Chondrocyte (in vitro differentiated cells): Measurements from ENCODE around the gene RALGAPA1. TPM values are rescaled to one million over a fixed set of nuclear protein-coding genes. Genes with fewer than 3 reads are reported as not detected.

Experiments
- DNase-seq: peaks from one replicate; pipeline ENCODE4 v3.0.0; 2021; ENCODE audit warnings: mixed read lengths, low spot score
- H3K27ac Mint-ChIP-seq: one replicate; pipeline ENCODE4 v1.8.0; 2021; ENCODE audit warnings: mild to moderate bottlenecking, moderate library complexity, mixed read lengths; ENCODE audit not compliant: unreplicated experiment
- H3K27me3 Mint-ChIP-seq: 2 replicates; pipeline ENCODE4 v1.8.0; 2021; ENCODE audit warnings: low read depth, mixed read lengths
- H3K36me3 Mint-ChIP-seq: 2 replicates; pipeline ENCODE4 v1.8.0; 2021; ENCODE audit warnings: low read depth, mixed read lengths
- H3K4me1 Mint-ChIP-seq: 2 replicates; pipeline ENCODE4 v1.8.0; 2021; ENCODE audit warnings: low read depth, mild to moderate bottlenecking, mixed read lengths
- H3K4me3 Mint-ChIP-seq: one replicate; pipeline ENCODE4 v1.8.0; 2021; ENCODE audit warnings: mild to moderate bottlenecking, moderate library complexity, mixed read lengths; ENCODE audit not compliant: unreplicated experiment
- H3K9me3 Mint-ChIP-seq: 2 replicates; pipeline ENCODE4 v1.8.0; 2021; ENCODE audit warnings: low read depth, mixed read lengths
- CTCF ChIP-seq: fragments of 200-600 bp; sonication (generic); IDR thresholded peaks from 2 replicates; pipeline ENCODE4 v1.5.0; 2021; ENCODE audit warnings: antibody characterized with exemption, mild to moderate bottlenecking, moderate library complexity
- total RNA-seq: library from RNA; stranded (reverse); gene quantifications from 3 replicates; pipeline ENCODE4 v1.2.1, GENCODE V29; 2021

Gene RALGAPA1
- total RNA-seq, 1 donor from 2014 or later = 33.2 TPM

GRCh38 chr14:35766700-35767082 is 42.4 kb downstream of the RALGAPA1 start:
- no peak overlapping the region for H3K4me3 Mint-ChIP-seq

GRCh38 chr14:35766036-35766699 is 42.9 kb downstream of the RALGAPA1 start:
- H3K4me3 Mint-ChIP-seq = no peak overlapping the region
- H3K36me3 Mint-ChIP-seq = peaks cover 8% of the 10 kb centered on the region
- H3K4me1 Mint-ChIP-seq = no peaks in the 10 kb centered on the region
- H3K27ac Mint-ChIP-seq = no peak overlapping the region
- TF ChIP-seq CTCF = no peak
- DNase-seq = no peak
- no peaks in the 10 kb centered on the region for H3K9me3 Mint-ChIP-seq
- H3K27me3 Mint-ChIP-seq = no peaks in the 10 kb centered on the region

More at GRCh38 chr14:35766700-35767082, 42.4 kb downstream of the RALGAPA1 start:
- Mint-ChIP-seq H3K36me3 (peaks cover 6% of the 10 kb centered on the region), H3K27me3 (no peaks in the 10 kb centered on the region), H3K27ac (no peak overlapping the region), H3K4me1 (no peaks in the 10 kb centered on the region), H3K9me3 (no peaks in the 10 kb centered on the region)
- no peak for TF ChIP-seq CTCF
- no peak for DNase-seq

DNA sequence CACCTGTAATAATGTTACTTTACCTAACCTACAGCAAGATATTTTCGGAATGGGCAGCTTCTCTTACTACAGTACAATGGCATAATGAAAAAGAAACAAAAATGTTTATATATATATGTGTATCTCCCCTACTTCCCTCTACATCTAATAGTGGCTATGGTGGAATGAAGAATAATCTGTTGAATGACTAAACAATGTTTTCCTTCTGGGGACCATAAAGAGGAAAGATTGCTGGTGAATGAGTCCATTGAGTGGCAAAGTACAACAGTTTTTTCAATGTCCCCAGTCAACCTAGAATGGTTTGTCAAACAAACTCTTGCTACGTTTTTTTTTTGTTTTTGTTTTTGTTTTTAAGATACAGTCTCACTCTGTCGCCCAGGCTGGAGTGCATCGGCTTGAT is 47.2 kb downstream of the RALGAPA1 start:
- Mint-ChIP-seq H3K4me1 (no peaks in the 10 kb centered on the region), H3K36me3 (peaks cover 12% of the 10 kb centered on the region), H3K9me3 (no peaks in the 10 kb centered on the region), H3K27ac (no peak overlapping the region), H3K4me3 (no peak overlapping the region), H3K27me3 (no peaks in the 10 kb centered on the region)
- no peak for TF ChIP-seq CTCF
- no peak for DNase-seq

GRCh38 chr14:35760143-35760542 is 49.0 kb downstream of the RALGAPA1 start:
- Mint-ChIP-seq H3K4me3 (no peak overlapping the region), H3K4me1 (no peaks in the 10 kb centered on the region), H3K27ac (no peak overlapping the region), H3K27me3 (no peaks in the 10 kb centered on the region), H3K36me3 (peaks cover 16% of the 10 kb centered on the region), H3K9me3 (no peaks in the 10 kb centered on the region)
- TF ChIP-seq CTCF = no peak
- no peak for DNase-seq

DNA sequence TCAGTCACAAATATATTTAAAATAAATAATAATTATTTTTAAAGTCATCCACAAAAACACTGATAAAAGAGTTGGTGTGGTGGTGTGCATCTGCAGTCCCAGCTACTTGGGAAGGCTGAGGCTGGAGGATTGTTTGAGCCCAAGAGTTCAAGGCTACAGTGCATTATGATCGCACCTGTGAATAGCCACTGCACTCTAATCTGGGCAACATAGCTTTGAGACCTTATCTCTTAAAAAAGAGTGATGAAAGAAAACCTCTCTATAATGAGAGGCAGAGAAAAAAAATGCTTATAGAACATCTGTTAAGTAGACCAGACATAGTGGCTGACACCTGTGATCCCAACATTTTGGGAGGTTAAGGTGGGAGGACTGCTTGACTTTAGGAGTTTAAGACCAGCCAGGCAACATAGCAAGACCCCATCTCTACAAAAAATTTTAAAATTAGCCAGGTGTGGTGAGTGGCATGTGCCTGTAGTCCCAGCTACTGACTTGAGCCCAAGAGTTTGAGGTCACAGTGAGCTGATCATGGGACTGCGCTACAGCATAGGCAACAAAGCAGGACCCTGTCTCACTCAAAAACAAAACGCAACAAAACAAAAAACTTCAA is 50.5 kb downstream of the RALGAPA1 start:
- H3K27me3 Mint-ChIP-seq = no peaks in the 10 kb centered on the region
- DNase-seq = no peak
- TF ChIP-seq CTCF = no peak
- no peak overlapping the region for H3K27ac Mint-ChIP-seq
- H3K4me3 Mint-ChIP-seq = no peak overlapping the region
- H3K36me3 Mint-ChIP-seq = peaks cover 28% of the 10 kb centered on the region
- no peaks in the 10 kb centered on the region for H3K4me1 Mint-ChIP-seq
- peaks cover 11% of the 10 kb centered on the region for H3K9me3 Mint-ChIP-seq
